ENCODE results near the gene USF3.
"Not testable (repeated sequence)": the region's sequence is repeated elsewhere in the genome, so short reads cannot be mapped to it uniquely, and the experiment has no call there.

USF3 gene

GRCh38 chr3:113654851-113655250 is 41.6 kb downstream of the USF3 start:
- DNase-seq (ENCODE audit: low read depth in 1 of 2, low spot score in 1 of 2), result no peak

- no peak for DNase-seq (ENCODE audit: low read depth in 1 of 2, low spot score in 1 of 2)
Observed at GRCh38 chr3:113654310-113654709, 42.1 kb downstream of the USF3 start.

- no peak for DNase-seq (ENCODE audit: low read depth in 1 of 2, low spot score in 1 of 2)
Observed at GRCh38 chr3:113649174-113649845, 47.1 kb downstream of the USF3 start.

- DNase-seq (ENCODE audit: low read depth in 1 of 2, low spot score in 1 of 2), result no peak
Observed at GRCh38 chr3:113648524-113648923, 47.9 kb downstream of the USF3 start.

GRCh38 chr3:113643583-113643982 is 52.9 kb downstream of the USF3 start:
- no peak for DNase-seq (ENCODE audit: low read depth in 1 of 2, low spot score in 1 of 2)

- no peak for DNase-seq (ENCODE audit: low read depth in 1 of 2, low spot score in 1 of 2)
Observed at GRCh38 chr3:113638910-113639309, 57.5 kb downstream of the USF3 start.

GRCh38 chr3:113637756-113638155 is 58.7 kb downstream of the USF3 start:
- DNase-seq (ENCODE audit: low read depth in 1 of 2, low spot score in 1 of 2), result no peak

GRCh38 chr3:113636034-113636433 is 60.4 kb downstream of the USF3 start:
- not testable (repeated sequence) for DNase-seq (ENCODE audit: low read depth in 1 of 2, low spot score in 1 of 2)

GRCh38 chr3:113634782-113635474 is 61.5 kb downstream of the USF3 start:
- DNase-seq (ENCODE audit: low read depth in 1 of 2, low spot score in 1 of 2), result no peak

GRCh38 chr3:113631573-113631972 is 64.9 kb downstream of the USF3 start:
- DNase-seq (ENCODE audit: low read depth in 1 of 2, low spot score in 1 of 2), result no peak

- no peak for DNase-seq (ENCODE audit: low read depth in 1 of 2, low spot score in 1 of 2)
Observed at GRCh38 chr3:113630956-113631542, 65.4 kb downstream of the USF3 start.

- DNase-seq (ENCODE audit: low read depth in 1 of 2, low spot score in 1 of 2), result no peak
Observed at GRCh38 chr3:113629584-113630421, 66.6 kb downstream of the USF3 start.

- no peak for DNase-seq (ENCODE audit: low read depth in 1 of 2, low spot score in 1 of 2)
Observed at GRCh38 chr3:113628788-113629187, 67.7 kb downstream of the USF3 start.

- no peak for DNase-seq (ENCODE audit: low read depth in 1 of 2, low spot score in 1 of 2)
Observed at GRCh38 chr3:113628316-113628715, 68.1 kb downstream of the USF3 start.

GRCh38 chr3:113626503-113627371 is 69.7 kb downstream of the USF3 start:
- no peak for DNase-seq (ENCODE audit: low read depth in 1 of 2, low spot score in 1 of 2)

- no peak for DNase-seq (ENCODE audit: low read depth in 1 of 2, low spot score in 1 of 2)
Observed at GRCh38 chr3:113625834-113626233, 70.6 kb downstream of the USF3 start.

- no peak for DNase-seq (ENCODE audit: low read depth in 1 of 2, low spot score in 1 of 2)
Observed at GRCh38 chr3:113623811-113624210, 72.6 kb downstream of the USF3 start.

GRCh38 chr3:113623324-113623723 is 73.1 kb downstream of the USF3 start:
- DNase-seq (ENCODE audit: low read depth in 1 of 2, low spot score in 1 of 2), result no peak

GRCh38 chr3:113620091-113620490 is 76.4 kb downstream of the USF3 start:
- DNase-seq (ENCODE audit: low read depth in 1 of 2, low spot score in 1 of 2), result no peak

GRCh38 chr3:113617726-113618125 is 78.7 kb downstream of the USF3 start:
- DNase-seq (ENCODE audit: low read depth in 1 of 2, low spot score in 1 of 2), result no peak

- no peak for DNase-seq (ENCODE audit: low read depth in 1 of 2, low spot score in 1 of 2)
Observed at GRCh38 chr3:113615976-113616375, 80.5 kb downstream of the USF3 start.

Measured in activated CD4-positive, alpha-beta T cell treated with anti-CD3 and anti-CD28 coated beads, Interleukin-2, amount 50 U/mL, for 24 hours (primary cell).